Measurements from ENCODE around the gene SYCP1.
"Not testable (repeated sequence)": the region's sequence is repeated elsewhere in the genome, so short reads cannot be mapped to it uniquely, and the experiment has no call there.

The SYCP1 gene

DNA sequence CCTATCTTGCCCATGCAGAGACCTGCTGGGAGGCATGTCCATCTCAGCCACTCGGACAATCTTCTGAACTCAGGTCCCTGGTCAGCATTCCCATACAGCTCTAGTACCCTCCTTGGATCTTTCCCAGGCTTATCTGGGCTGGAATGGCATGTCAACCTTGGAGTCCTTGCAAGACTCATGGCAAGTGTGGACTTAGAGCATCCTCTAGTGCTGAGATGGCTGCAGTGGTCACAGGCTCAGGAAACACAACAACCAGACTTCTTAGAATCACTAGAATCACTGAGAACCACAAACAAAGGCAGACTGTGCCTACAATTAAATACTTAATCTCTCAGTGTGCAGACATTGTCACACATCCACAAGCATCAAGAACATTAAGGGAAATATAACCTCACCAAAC lies 101.9 kb downstream of the SYCP1 start:
- H3K4me3 ChIP-seq (ENCODE audit: low read depth, low read length), result no peak overlapping the region

DNA sequence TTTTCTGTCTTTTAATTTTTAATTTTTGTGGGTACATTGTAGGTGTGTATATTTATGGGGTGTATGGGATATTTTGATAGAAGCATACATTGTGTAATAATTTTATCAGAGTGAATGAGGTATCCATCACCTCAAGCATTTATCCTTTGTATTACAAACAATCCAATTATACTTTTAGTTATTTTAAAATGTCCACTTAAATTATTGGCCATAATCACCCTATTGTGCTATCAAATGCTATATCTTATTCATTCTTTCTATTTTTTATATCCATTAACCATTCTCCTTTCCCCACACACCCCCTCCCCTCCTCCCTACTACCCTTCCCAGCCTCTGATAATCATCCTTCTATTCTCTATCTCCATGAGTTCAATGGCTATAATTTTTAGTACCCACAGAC lies 104.8 kb downstream of the SYCP1 start:
- no peak overlapping the region for H3K4me3 ChIP-seq (ENCODE audit: low read depth, low read length)

DNA sequence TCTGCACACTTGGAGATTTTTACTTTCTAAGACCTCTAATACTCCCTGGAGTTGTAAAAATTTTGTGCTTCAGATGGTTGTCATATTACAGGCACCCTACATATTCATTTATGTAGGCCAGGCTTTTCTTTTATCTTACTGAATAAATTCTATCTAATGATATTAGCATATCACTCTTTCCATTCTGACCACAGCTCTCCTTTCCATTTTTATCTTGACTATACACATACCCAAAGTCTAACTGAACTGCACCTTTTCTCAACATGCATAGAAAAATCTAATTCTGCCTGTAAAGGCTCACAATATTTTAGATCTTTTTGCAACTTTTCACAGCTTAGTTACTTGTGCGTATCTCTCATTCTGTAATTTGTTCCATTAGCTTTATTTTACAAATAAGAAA lies 122.2 kb downstream of the SYCP1 start:
- H3K4me3 ChIP-seq (ENCODE audit: low read depth, low read length), result no peak overlapping the region

DNA sequence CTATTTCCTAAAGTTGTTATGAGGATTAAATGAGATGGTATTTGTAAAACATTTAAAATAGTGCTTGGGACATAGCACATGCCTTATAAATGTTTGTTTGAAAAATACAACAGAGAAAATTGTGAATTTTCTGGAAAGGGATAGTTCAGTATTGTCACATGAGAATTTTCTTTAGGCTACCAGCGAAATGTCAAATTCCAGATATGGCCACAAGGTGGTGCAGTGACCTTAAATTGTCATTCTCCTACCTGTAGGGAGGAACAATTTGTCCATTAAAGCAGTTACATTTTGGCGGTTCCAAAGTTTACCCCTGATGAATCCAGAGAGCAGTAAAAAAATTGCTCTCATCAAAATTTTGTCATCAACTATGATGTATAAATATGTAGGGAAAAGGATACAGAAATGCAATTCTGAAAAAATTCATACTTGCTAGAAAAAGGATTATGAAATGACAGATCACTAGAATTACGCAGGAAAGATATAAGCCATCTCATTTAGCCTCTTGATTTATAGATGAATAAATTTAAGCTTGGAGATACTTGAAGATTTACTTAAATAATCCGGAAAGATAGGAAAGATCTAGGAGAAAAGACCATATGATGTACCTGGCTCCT lies 124.7 kb downstream of the SYCP1 start:
- no peak overlapping the region for H3K4me3 ChIP-seq (ENCODE audit: low read depth, low read length)

DNA sequence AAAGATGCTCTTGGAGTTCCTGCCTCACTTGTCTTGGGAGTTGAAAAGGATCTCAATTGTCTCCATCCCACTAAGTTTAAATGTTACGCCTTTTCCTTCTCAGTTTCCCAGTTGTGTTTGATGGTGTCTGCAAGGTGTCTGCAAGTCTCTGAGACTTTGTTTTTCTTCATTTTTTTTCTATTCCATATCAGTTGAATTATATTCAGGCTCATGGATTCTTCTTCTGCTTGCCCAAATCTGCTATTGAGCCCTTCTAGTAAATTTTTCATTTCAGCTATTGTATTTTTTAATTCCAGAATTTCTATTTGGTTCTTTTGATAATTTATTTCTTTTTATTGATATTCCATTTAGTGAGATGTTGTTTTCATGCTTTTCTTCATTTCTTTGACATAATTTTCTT lies 127.6 kb downstream of the SYCP1 start:
- no peak overlapping the region for H3K4me3 ChIP-seq (ENCODE audit: low read depth, low read length)

DNA sequence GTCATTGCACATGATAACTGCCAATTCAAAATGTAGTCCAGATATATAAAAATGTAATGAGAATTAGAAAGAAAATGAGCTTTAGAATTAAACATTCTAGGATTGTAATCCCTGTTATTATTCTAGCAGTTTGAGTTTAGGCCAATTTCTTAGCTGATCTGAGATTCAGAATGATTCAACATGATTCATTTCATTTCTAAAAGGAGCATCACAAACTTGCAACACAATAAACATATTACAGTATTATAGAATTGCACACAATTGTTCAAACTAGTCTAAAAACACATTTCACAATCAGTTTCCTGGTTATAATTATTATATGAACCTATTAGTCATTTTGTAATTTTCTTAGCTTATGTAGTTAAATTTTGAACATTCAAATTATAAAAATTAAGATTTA lies 131.6 kb downstream of the SYCP1 start:
- no peak overlapping the region for H3K4me3 ChIP-seq (ENCODE audit: low read depth, low read length)

DNA sequence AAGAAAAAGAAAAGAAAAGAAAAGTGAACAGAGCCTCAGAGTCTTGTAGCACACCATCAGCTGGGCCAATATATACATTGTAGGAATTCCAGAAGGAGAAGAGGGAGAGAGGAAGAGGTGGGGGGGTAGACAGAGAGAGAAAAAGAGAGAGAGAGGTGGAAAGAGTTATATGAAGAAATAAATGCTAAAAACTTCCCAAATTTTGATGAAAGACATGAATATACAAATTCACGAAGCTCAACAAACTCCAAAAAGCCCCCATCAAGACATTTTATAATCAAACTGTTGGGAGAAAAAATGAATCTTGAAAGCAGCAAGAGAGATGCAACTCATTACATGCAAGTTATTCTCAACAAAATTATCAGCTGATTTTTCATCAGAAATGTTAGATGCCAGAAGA lies 133.4 kb downstream of the SYCP1 start:
- H3K4me3 ChIP-seq (ENCODE audit: low read depth, low read length), result no peak overlapping the region

DNA sequence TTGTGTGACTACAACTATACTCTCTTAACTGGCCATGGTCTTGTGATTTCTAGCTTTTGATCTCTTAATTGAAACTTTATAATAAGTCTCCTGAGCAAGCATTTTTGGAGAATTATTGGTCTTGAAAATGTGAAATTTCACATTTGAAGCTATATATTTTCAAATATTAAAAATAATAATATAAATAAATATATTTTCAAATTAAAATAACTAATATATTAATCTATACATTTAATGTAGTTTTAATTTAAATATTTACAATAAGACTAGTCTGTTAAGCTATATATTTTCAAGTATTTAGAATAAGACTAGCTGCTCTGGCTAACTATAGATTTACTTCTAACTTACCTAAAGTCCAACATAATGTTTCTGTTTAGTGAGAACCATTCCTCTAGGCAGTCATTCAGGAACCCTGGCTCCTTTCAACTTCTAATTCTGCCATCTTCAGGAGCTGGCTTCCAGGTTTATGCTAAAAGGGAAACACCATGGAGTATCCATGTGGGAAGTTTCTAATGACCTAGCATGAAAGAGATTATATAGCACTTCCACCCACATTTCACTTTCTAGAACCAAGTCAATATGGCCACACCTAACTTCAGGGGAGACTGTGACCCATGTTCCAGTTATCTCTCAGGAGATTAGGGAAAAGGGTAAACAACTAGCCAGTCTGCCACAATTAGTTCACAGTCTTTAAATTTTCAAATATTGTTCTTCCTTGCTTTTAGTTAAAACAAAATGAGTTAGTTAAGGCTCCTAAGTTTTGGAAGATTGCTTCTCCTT lies 143.0 kb downstream of the SYCP1 start:
- H3K4me3 ChIP-seq (ENCODE audit: low read depth, low read length), result no peak overlapping the region

DNA sequence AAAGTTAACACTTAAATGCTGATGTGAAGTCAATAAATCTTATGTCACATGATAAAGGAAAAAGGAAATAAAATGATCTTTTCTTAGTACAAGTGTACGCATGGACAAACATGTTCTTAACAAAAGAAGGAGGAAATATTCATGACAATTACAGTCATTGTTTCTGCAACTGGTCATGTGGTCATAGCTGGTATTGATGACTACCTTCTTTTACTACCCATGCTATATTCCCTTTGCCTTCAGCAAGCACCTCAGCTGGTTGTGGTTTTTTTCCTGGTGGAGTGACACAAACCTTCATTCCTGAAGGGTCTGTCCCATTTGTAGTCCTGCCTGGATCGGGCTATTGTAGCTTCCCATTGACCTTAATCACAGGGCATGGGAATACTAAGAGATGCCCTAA lies 151.5 kb downstream of the SYCP1 start:
- no peak overlapping the region for H3K4me3 ChIP-seq (ENCODE audit: low read depth, low read length)

DNA sequence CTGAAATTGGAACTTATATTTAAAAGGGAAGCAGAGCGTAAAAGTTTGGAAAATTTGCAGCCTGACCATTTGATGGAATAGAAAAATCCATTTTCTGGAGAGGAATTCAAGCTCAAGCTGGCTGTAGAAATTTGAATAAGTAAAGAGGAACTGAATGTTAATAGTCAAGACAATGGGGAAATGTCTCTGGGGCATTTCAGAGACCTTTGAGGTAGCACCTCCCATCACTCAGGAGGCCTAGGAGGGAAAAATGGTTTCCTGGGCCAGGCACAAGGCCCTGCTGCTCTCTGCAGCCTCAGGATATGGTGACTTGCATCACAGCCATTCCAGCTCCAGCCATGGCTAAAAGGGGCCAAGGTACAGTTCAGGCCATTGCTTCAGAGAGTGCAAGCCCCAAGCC lies 157.3 kb downstream of the SYCP1 start:
- H3K4me3 ChIP-seq (ENCODE audit: low read depth, low read length), result no peak overlapping the region

DNA sequence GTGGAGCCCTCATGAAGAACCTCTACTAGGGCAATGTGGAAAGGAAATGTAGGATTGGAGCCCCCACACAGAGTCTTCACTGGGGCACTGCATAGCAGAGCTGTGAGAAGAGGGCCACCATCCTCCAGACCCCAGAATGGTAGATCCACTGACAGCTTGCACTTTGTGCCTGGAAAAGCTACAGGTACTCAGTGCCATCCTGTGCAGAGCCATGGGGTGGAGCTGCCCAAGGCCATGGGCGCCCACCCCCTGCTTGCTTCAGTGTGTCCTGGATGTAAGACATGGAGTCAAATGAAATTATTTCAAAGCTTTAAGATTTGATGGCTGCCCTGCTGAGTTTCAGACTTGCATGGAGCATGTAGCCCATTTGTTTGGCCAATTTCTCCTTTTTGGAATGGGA lies 157.8 kb downstream of the SYCP1 start:
- no peak overlapping the region for H3K4me3 ChIP-seq (ENCODE audit: low read depth, low read length)

DNA sequence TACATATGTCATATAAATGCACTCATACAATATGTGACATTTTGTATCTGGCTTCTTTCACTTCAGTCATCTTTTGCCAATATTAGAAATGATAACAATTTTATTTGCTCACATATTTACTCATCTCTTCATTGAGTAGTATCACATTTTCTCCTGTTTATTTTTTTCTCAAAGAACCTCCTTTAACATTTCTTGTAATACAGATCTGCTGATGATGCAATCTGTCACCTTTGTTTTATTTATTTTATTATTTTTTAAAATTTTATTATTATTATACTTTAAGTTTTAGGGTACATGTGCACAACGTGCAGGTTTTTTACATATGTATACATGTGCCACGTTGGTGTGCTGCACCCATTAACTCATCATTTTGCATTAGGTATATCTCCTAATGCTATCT lies 159.1 kb downstream of the SYCP1 start:
- H3K4me3 ChIP-seq (ENCODE audit: low read depth, low read length), result no peak overlapping the region

DNA sequence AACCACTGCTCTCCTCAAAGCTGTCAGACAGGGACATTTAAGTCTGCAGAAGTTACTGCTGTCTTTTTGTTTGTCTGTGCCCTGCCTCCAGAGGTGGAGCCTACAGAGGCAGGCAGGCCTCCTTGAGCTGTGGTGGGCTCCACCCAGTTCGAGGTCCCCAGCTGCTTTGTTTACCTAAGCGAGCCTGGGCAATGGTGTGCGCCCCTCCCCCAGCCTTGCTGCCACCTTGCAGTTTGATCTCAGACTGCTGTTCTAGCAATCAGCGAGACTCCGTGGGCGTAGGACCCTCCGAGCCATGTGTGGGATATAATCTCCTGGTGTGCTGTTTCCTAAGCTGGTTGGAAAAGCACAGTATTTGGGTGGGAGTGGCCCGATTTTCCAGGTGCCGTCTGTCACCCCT lies 164.9 kb downstream of the SYCP1 start:
- H3K4me3 ChIP-seq (ENCODE audit: low read depth, low read length), result not testable (repeated sequence)

DNA sequence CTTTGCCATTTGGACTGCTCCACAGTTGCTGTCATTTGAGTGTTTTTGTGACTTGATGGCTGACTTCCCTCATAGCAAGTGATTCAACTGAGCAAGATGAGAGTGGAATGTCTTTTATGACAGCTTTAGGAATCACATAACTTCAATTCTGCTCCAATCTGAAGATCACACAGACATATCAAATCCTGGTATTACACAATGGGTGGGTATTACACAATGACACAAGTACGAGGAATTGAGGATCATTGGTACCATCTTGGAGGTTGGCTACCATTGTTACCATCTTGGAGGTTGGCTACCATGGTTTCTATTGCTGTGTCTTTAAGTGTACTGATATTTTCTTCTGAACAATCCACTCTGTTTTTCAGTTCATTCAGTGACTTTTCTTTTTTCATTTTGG lies 166.5 kb downstream of the SYCP1 start:
- no peak overlapping the region for H3K4me3 ChIP-seq (ENCODE audit: low read depth, low read length)

DNA sequence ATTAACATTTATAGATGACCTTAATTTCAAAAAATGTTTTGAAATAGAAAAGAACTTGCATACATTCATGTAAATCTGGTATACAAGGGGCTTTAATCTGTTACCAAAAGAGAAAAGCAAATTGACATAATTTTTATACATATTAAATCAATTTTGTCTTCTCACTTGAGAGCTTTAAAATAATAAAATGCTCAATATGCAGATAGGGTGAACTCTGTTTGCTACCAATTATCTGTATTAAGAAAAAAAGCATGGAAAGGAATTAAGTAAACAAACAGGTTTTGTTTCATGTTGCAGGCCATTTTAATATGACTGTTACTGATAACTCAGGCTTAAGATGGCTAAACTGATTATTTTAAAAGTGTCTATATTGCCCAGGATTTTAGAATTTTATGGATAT lies 168.9 kb downstream of the SYCP1 start:
- H3K4me3 ChIP-seq (ENCODE audit: low read depth, low read length), result no peak overlapping the region

DNA sequence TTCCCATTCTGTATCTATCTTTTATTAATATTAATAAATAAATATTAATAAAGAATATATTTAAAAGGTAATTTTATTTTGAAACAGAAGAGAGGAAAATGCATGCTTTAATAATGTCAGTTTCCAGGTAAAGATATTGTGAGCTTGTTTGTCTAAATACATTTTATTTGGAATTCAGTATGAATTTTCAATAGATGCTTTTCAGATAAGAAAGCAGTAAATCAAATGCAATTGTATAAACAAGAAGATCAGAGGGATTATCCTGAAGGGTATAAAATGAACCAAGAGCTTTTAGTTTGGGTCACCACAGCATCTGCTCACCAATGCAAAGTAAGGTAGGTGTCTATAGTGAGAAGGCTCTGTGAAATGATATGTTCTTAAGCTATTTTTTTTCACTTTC lies 174.9 kb downstream of the SYCP1 start, which contains the start of gene TSHB:
TSHB (plus strand) TSS at position 301 of the 400 bp plus-strand sequence. CDS start 3,537 bp downstream, outside the sequence.
- no peak within 1 kb of the TSS for H3K4me3 ChIP-seq (ENCODE audit: low read depth, low read length)

DNA sequence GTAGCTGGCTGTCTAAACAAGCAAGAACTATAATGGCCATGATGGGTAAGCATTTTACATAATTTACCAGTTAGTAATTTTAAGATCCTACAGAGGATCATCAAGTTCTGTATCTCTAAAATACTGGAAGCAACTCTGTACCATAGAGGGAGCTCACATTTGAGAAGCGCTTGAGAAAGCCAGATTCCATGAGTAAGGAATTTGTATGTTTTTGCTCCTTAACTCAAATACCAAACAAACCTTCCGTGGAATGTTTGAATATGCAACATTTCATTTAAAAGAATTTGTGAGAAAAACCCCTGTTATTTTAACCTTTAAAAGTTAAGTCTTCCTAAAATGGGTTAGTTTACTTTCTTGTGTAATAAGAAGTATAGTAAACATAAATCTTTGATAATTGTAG lies 176.9 kb downstream of the SYCP1 start:
- H3K4me3 ChIP-seq (ENCODE audit: low read depth, low read length), result no peak overlapping the region

DNA sequence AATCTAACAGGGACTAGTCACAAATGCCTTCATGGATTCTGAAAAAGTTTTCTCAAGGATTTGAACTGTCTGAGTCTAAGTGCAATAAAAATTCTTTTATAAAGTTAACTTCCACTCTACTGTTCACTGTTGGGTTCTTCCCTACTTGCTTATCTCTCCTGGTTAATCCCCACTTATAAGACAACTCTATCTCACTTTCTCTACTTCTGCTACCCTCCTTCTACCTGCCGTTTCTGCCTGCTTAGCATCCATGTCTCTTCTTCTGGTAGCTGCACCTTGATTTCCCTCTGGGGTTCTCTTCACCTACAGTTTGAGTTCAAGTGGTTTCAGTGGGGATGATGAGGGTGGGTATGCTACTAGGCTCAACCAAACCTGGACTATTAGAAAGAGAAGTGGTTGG lies 181.0 kb downstream of the SYCP1 start:
- no peak overlapping the region for H3K4me3 ChIP-seq (ENCODE audit: low read depth, low read length)

DNA sequence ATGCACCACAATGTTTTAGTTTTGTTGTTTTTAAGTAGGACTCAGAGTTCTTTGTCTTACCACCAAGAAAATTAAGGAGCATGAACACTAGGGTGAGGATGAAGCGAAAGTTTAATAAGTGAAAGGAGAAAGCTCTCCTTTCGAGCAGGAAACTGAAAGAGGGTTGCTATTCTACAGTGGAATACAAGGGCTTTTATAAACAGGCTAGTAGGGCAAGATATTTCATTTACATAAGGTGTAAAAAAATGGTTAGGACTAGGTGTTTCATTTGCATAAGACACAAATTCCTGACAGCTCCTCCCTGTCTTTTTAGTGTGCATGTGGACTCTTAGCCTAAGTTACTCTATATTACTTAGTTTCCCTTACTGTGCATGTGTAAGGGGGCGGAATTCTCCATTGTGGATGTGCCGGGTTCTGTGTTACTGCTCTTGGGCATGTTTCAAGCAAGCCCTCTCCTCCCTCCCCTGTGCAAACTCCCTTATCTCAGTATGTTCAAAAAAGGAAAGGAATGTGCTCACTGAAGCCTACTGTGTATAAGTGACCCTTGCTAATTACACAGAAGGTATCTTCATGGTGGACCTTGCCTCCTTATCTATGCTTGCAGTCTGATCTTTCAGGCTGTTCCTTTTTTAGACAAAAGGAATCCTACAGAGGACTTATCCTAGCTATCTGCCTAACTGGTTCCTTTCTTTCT lies 182.3 kb downstream of the SYCP1 start:
- H3K4me3 ChIP-seq (ENCODE audit: low read depth, low read length), result no peak overlapping the region

DNA sequence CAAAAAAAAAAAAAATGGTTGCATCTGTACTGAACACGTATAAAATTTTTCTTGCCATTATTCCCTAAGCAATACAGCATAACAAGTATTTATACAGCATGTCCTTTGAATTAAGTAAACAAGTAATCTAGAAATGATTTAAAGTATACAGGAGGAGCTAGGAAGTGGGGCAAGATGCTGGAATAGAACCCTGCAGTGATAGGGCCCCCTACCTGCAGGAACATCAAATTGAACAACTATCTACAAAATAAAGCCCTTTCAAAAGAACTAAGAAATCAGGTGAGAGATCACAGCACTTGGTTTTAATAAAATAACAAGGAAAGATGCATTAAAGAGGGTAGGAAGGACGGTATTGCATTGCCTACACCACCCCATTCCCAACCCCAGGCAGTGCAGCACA lies 185.8 kb downstream of the SYCP1 start:
- H3K4me3 ChIP-seq (ENCODE audit: low read depth, low read length), result no peak overlapping the region

DNA sequence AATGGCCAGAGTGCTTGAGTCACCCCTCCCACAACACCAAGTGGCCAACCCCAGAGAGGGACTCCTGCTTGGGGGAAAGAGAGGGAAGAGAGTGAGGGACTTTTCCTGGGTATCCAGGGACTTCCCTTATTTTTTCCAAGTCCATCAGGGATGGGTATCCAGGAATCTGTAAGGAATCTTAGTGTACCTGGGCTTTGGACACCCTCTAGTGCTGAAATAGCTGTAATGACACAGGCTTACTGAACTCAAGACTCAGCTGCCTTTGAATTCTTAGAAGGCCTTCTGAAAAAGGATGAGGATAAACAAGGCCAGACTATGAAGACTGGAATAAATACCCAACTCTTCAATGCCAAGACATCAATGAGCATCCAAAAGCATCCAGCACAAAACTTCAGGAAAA lies 187.0 kb downstream of the SYCP1 start:
- no peak overlapping the region for H3K4me3 ChIP-seq (ENCODE audit: low read depth, low read length)
